ENCODE results near the gene S100A12. TPM values are rescaled to one million over a fixed set of nuclear protein-coding genes. Genes with fewer than 3 reads are reported as not detected.
"Not testable (repeated sequence)": the region's sequence is repeated elsewhere in the genome, so short reads cannot be mapped to it uniquely, and the experiment has no call there.

S100A12 gene
- total RNA-seq = 10 to 100 TPM; 12.6 to 34.4 TPM
- long read RNA-seq, donor 1, partial matches to known transcripts = 0 of 1 reads
- long read RNA-seq, donor 1, other reads (novel, unspliced or antisense) = 0 of 1 reads
- long read RNA-seq, donor 2 = 0 reads

- intact Hi-C loops (cut with DNase I) = no loop called here
- DNase-seq (ENCODE audit: low spot score) = no peak
Observed at GRCh38 chr1:153375511-153375910, at the start of gene S100A12. Gene S100A12, minus strand, starts transcription at chr1:153375621. Its CDS starts 1,029 bp downstream, at chr1:153374592.

- intact Hi-C loops (cut with DNase I) = no loop called here
- DNase-seq (ENCODE audit: low spot score) = peak; percentile 88
Observed at GRCh38 chr1:153422450-153423068, 47.1 kb upstream of the S100A12 start.

- DNase-seq (ENCODE audit: low spot score) = no peak
- intact Hi-C loops (cut with DNase I) = no loop called here
Observed at GRCh38 chr1:153420306-153420705, 44.9 kb upstream of the S100A12 start.

GRCh38 chr1:153419436-153419793 lies 44.0 kb upstream of the S100A12 start:
- intact Hi-C loops (cut with DNase I); DNase-seq (ENCODE audit: low spot score): not testable (repeated sequence)

DNA sequence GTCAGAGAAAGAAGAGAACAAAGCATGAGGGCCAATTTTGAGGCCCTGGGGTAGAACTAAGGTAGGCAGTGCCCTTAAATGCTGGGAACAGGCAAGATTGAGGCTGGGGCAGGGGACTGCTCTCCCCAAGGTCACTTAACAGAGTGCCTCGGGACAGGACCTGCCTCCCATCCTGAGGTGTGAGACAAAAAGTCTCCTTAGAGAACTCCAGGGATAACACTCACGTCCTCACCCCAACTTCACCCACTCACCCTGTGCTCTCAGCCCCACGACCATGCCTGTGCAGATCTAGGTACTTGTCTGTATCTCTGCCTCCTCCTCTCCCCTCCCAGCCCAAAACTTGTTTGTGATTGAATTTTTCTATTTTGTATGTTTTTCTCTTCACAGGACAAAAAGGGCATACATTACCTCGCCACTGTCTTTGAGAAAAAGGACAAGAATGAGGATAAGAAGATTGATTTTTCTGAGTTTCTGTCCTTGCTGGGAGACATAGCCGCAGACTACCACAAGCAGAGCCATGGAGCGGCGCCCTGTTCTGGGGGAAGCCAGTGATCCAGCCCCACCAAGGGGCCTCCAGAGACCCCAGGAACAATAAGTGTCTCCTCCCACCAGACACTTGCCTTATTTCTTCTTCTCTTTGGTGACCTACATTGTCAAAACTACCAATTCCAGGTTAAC lies 43.5 kb upstream of the S100A12 start:
- DNase-seq (ENCODE audit: low spot score); intact Hi-C loops (cut with DNase I): not testable (repeated sequence)

DNA sequence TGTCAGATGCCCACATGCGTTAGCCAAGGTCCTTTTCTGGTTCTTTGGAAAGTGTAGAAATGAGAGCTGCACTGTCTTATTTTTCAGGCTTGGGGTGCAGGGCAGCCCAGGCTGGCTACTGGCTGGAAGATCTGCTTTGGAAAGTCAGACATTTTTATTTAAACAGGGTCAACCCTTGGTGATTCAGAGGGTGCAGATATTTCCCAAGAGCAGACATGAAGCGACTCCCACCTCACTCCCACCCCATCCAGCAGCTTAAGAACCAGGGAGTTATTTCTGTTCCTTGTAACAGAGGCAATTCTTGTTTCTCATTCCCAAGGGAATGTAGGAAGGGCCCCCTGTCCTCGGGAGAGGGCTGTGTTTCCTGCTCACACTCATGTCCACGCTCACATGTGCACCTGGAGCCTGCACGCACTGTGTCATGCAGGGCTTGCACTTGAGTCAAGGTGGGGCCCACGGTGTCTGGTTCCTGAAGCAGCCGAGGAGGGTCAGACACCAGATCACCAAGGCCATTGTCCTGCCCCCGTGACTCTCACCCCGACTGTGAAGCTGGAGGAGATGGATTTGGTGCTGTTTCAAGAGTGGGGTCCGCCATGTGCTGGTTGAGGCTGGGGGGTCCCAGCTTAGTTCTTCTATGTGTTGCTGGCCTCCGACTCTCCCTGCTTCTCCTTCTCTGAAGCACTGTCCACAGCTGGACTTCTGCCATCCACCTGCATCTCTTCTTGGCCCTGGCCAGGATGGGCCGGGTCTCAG lies 41.9 kb upstream of the S100A12 start:
- intact Hi-C loops (cut with DNase I) = no loop called here
- no peak for DNase-seq (ENCODE audit: low spot score)

GRCh38 chr1:153415850-153416570 lies 40.6 kb upstream of the S100A12 start, which contains the start of gene S100A7A:
Gene S100A7A, plus strand, starts transcription at chr1:153416520. Its CDS starts 1,563 bp downstream, at chr1:153418083.
- no peak for DNase-seq (ENCODE audit: low spot score)
- intact Hi-C loops (cut with DNase I) = no loop called here

- intact Hi-C loops (cut with DNase I); DNase-seq (ENCODE audit: low spot score): not testable (repeated sequence)
Observed at GRCh38 chr1:153413961-153414360, 38.5 kb upstream of the S100A12 start.

- intact Hi-C loops (cut with DNase I); DNase-seq (ENCODE audit: low spot score): not testable (repeated sequence)
Observed at GRCh38 chr1:153407274-153407673, 31.9 kb upstream of the S100A12 start.

DNA sequence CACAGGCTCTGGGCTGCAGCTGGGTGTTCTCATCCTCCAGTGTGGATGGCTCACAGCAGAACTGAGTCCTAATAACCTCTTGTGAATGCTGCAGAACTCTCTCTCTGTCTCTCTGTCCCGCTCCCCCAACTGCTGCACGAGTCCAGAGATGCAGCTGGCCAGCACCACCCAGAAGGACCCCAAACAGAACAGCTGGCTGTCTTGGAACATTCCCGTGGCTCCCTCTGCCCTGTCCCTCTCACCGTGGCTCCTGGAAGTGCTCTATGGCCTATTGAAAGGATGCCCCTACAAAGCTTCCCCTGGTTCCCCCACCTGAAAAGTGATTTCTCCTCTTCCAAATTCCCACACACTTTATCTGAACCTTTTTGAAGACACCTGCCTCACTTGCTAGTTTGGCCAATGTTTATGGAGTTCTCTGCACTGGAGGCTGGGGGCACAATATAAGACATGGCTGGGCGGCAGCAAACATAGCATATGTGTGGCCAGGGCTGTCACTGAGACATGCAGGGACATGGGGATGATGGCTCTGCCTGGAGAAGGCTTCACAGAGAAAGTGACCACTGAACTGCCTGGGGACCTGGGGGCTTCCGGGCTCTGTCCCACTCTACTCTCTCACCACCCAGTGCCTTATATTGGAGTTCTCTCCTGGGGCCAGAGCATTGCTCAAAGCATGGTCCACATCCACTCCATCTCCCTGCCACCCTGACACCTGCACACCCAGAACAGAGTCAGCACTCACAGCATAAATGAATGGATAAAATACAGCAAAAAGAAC lies 30.6 kb upstream of the S100A12 start:
- DNase-seq (ENCODE audit: low spot score); intact Hi-C loops (cut with DNase I): not testable (repeated sequence)

GRCh38 chr1:153404768-153405167 lies 29.3 kb upstream of the S100A12 start:
- intact Hi-C loops (cut with DNase I) = no loop called here
- DNase-seq (ENCODE audit: low spot score) = peak; percentile 90

GRCh38 chr1:153404086-153404635 lies 28.7 kb upstream of the S100A12 start:
- DNase-seq (ENCODE audit: low spot score) = no peak
- intact Hi-C loops (cut with DNase I) = no loop called here

GRCh38 chr1:153403421-153404085 lies 28.1 kb upstream of the S100A12 start:
- intact Hi-C loops (cut with DNase I) = no loop called here
- DNase-seq (ENCODE audit: low spot score) = no peak

DNA sequence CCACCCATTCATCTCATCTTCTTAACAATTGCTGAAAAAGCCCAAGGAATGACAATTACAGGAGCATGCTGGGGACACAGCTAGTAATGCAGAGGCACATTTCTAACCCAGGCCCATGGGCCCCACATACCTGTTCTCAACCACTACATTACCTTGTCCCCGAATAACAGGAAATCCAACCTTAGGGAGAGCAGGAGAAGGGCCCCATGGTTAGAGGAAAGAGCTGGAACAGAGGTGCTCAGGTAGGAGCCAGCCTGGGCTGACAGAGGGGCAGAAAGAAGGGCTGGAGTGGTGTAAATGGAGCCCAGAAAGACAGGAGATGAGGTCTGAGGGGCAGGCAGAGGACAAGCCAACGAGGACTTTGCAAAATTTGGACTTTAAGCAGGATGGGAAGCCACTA lies 26.8 kb upstream of the S100A12 start:
- intact Hi-C loops (cut with DNase I) = no loop called here
- DNase-seq (ENCODE audit: low spot score) = no peak

DNA sequence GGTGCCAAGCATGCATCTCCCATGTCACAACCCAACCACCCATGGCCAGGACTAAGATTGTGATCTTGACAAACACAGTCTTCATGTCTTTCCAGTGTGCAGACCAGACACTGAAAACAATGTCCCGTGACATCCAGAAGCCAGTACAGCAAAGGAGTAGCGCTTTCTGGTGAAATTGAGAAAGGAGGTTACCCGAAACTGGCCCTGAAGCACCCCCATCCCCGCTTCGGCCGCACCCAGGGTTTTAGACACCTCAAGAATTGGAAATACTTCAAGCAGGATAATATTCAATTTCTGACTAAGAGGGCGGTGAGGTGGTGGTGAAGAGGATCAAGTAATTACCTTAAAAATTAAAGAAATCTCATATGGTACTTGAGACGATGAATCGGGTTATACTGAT lies 26.0 kb upstream of the S100A12 start:
- intact Hi-C loops (cut with DNase I) = no loop called here

DNA sequence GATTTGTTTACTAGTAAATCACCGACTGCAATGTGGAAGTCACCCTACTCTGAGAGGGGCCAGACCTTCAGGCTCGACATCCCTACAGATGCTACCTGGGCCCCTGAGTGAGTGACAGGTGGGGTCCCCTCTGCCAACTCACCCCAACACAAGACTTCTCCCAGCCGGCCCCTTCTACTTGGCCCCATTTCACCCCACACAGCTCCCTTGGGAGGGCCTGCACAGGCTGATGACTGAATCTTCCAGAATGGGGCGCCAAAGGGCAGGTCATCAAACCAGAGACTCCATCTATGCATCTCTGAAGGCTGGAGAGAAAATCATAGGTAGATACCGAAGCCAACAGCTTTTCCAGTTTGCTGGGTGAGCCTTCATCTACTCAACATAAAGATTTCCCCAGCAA lies 24.8 kb upstream of the S100A12 start:
- intact Hi-C loops (cut with DNase I) = no loop called here
- DNase-seq (ENCODE audit: low spot score) = no peak

More for the DNA sequence above, 26.0 kb upstream of the S100A12 start:
- DNase-seq (ENCODE audit: low spot score) = no peak

GRCh38 chr1:153399401-153400055 lies 24.1 kb upstream of the S100A12 start:
- no peak for DNase-seq (ENCODE audit: low spot score)
- intact Hi-C loops (cut with DNase I) = no loop called here

All from posterior vena cava (tissue), 2 donors.